HepG2 (cell line): Measurements from ENCODE around the gene ATP6V0A1. TPM values are rescaled to one million over a fixed set of nuclear protein-coding genes. Genes with fewer than 3 reads are reported as not detected.
A peak's percentile ranks its signal among the peaks of the same experiment; 100 is the strongest.

ENCODE experiments used
- ARHGAP35 ChIP-seq: sonication (generic); formaldehyde crosslinking; IDR thresholded peaks from 2 replicates; pipeline ENCODE4 v1.9.0; 2022; ENCODE audit warnings: mild to moderate bottlenecking, inconsistent platforms, moderate library complexity, missing genetic modification reagents, borderline replicate concordance
- GTF2F1 ChIP-seq: fragments of 150-350 bp; IDR thresholded peaks from 2 replicates; pipeline ENCODE4 v1.6.1; 2014; ENCODE audit warnings: low read length
- NCOA5 ChIP-seq: sonication (generic); formaldehyde crosslinking; IDR thresholded peaks from 2 replicates; pipeline ENCODE4 v1.4.0; 2020; ENCODE audit warnings: missing genetic modification reagents
- PCBP2 ChIP-seq: fragments of 200-400 bp; formaldehyde crosslinking; optimal IDR thresholded peaks from 2 replicates; pipeline ENCODE3; 2018; ENCODE audit warnings: low read length, low read depth; ENCODE audit not compliant: poor library complexity, severe bottlenecking
- TCF12 ChIP-seq, 2 experiments: fragments of 450-650 bp in 1 of 2; sonication (generic) in 1 of 2; formaldehyde crosslinking in 1 of 2; IDR thresholded peaks; 2 replicates each; pipeline versions ENCODE4 v1.6.1 to v1.8.0; 2017 to 2022; ENCODE audit warnings: antibody characterized with exemption in 1 of 2, mild to moderate bottlenecking in 1 of 2, missing genetic modification reagents in 1 of 2, moderate library complexity in 1 of 2
- TIGD3 ChIP-seq: sonication (generic); formaldehyde crosslinking; IDR thresholded peaks from 2 replicates; pipeline ENCODE4 v1.5.1; 2020; ENCODE audit warnings: mild to moderate bottlenecking, missing genetic modification reagents, borderline replicate concordance
- ZBTB21 ChIP-seq: sonication (generic); formaldehyde crosslinking; IDR thresholded peaks from 2 replicates; pipeline ENCODE4 v1.4.0; 2020; ENCODE audit warnings: missing genetic modification reagents
- ZBTB26 ChIP-seq: IDR thresholded peaks from 2 replicates; pipeline ENCODE4 v1.6.1; 2016; ENCODE audit warnings: missing compliant biosample characterization, missing genetic modification reagents, borderline replicate concordance
- ZBTB34 ChIP-seq: sonication (generic); formaldehyde crosslinking; IDR thresholded peaks from 2 replicates; pipeline ENCODE4 v1.8.0; 2022; ENCODE audit warnings: mild to moderate bottlenecking, missing genetic modification reagents
- ZBTB7B ChIP-seq: sonication (generic); formaldehyde crosslinking; IDR thresholded peaks from 2 replicates; pipeline ENCODE4 v1.4.0; 2020; ENCODE audit warnings: missing genetic modification reagents
- ZNF569 ChIP-seq: sonication (generic); formaldehyde crosslinking; IDR thresholded peaks from 2 replicates; pipeline ENCODE4 v1.5.0; 2020; ENCODE audit warnings: mild to moderate bottlenecking, missing genetic modification reagents, moderate library complexity, borderline replicate concordance
- ZNF749 ChIP-seq: sonication (generic); formaldehyde crosslinking; IDR thresholded peaks from 2 replicates; pipeline ENCODE4 v1.8.0; 2022; ENCODE audit warnings: mild to moderate bottlenecking, missing genetic modification reagents, moderate library complexity, borderline replicate concordance
- polyA plus RNA-seq, 8 experiments: library from polyadenylated mRNA; depleted of rRNA in 3 of 8; stranded (reverse) in 7 of 8; unstranded in 1 of 8; fragments of >200 nt; fragmentation: Illumina TruSeq in 4 of 8; extraction: Trizol in 4 of 8; gene quantifications; 2 replicates each; pipeline versions ENCODE4 v1.2.1 to v1.2.3, GENCODE V29; 2011 to 2016; ENCODE audit warnings: low read depth in 4 of 8, missing spikeins in 1 of 8, mixed read lengths in 1 of 8; ENCODE audit not compliant: insufficient read depth in 1 of 8
- total RNA-seq, 5 experiments: library from RNA; depleted of rRNA; stranded (reverse); fragments of >200 nt; fragmentation: Illumina TruSeq; extraction: Trizol; gene quantifications; 2 replicates each; pipeline ENCODE4 v1.2.3, GENCODE V29; 2016; ENCODE audit warnings: low read depth in 1 of 5
- TF ChIP-seq, protein P1 (sequence below): sonication (generic); formaldehyde crosslinking; conservative IDR thresholded peaks from 2 replicates; pipeline ENCODE4 v1.4.0; 2020; ENCODE audit warnings: mild to moderate bottlenecking, missing genetic modification reagents, moderate library complexity
- TF ChIP-seq, protein P2 (sequence below): sonication (generic); formaldehyde crosslinking; IDR thresholded peaks from 2 replicates; pipeline ENCODE4 v1.4.0; 2020; ENCODE audit warnings: mild to moderate bottlenecking, missing genetic modification reagents

The ATP6V0A1 gene
- total and polyA plus RNA-seq, 2 of the 13 experiments (the other 11 are each of a cell fraction or from before 2014, with no cell fraction given): 27.9 to 54.1 TPM

- no peak for TF ChIP-seq ZBTB26
- no peak for TF ChIP-seq ZBTB21 (CRISPR knock-in tag)
- TF ChIP-seq, protein P1, sequence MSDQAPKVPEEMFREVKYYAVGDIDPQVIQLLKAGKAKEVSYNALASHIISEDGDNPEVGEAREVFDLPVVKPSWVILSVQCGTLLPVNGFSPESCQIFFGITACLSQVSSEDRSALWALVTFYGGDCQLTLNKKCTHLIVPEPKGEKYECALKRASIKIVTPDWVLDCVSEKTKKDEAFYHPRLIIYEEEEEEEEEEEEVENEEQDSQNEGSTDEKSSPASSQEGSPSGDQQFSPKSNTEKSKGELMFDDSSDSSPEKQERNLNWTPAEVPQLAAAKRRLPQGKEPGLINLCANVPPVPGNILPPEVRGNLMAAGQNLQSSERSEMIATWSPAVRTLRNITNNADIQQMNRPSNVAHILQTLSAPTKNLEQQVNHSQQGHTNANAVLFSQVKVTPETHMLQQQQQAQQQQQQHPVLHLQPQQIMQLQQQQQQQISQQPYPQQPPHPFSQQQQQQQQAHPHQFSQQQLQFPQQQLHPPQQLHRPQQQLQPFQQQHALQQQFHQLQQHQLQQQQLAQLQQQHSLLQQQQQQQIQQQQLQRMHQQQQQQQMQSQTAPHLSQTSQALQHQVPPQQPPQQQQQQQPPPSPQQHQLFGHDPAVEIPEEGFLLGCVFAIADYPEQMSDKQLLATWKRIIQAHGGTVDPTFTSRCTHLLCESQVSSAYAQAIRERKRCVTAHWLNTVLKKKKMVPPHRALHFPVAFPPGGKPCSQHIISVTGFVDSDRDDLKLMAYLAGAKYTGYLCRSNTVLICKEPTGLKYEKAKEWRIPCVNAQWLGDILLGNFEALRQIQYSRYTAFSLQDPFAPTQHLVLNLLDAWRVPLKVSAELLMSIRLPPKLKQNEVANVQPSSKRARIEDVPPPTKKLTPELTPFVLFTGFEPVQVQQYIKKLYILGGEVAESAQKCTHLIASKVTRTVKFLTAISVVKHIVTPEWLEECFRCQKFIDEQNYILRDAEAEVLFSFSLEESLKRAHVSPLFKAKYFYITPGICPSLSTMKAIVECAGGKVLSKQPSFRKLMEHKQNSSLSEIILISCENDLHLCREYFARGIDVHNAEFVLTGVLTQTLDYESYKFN (CRISPR knock-in tag): peak; percentile 90
- no peak for TF ChIP-seq TIGD3
- TF ChIP-seq ZBTB7B: peak; percentile 47; the same call in 1 of the 2 replicates
- no peak for TF ChIP-seq TCF12 (IDR thresholded peaks at IDR 0.05)
- TF ChIP-seq TCF12 (CRISPR knock-in tag; IDR thresholded peaks at IDR 0.05): no peak
- TF ChIP-seq NCOA5 (CRISPR knock-in tag): no peak
- TF ChIP-seq, protein P2, sequence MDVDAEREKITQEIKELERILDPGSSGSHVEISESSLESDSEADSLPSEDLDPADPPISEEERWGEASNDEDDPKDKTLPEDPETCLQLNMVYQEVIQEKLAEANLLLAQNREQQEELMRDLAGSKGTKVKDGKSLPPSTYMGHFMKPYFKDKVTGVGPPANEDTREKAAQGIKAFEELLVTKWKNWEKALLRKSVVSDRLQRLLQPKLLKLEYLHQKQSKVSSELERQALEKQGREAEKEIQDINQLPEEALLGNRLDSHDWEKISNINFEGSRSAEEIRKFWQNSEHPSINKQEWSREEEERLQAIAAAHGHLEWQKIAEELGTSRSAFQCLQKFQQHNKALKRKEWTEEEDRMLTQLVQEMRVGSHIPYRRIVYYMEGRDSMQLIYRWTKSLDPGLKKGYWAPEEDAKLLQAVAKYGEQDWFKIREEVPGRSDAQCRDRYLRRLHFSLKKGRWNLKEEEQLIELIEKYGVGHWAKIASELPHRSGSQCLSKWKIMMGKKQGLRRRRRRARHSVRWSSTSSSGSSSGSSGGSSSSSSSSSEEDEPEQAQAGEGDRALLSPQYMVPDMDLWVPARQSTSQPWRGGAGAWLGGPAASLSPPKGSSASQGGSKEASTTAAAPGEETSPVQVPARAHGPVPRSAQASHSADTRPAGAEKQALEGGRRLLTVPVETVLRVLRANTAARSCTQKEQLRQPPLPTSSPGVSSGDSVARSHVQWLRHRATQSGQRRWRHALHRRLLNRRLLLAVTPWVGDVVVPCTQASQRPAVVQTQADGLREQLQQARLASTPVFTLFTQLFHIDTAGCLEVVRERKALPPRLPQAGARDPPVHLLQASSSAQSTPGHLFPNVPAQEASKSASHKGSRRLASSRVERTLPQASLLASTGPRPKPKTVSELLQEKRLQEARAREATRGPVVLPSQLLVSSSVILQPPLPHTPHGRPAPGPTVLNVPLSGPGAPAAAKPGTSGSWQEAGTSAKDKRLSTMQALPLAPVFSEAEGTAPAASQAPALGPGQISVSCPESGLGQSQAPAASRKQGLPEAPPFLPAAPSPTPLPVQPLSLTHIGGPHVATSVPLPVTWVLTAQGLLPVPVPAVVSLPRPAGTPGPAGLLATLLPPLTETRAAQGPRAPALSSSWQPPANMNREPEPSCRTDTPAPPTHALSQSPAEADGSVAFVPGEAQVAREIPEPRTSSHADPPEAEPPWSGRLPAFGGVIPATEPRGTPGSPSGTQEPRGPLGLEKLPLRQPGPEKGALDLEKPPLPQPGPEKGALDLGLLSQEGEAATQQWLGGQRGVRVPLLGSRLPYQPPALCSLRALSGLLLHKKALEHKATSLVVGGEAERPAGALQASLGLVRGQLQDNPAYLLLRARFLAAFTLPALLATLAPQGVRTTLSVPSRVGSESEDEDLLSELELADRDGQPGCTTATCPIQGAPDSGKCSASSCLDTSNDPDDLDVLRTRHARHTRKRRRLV (CRISPR knock-in tag): no peak
- TF ChIP-seq ZBTB34: no peak
- TF ChIP-seq ARHGAP35: no peak
- no peak for TF ChIP-seq ZNF569 (CRISPR knock-in tag)
- TF ChIP-seq GTF2F1: no peak
- no peak for TF ChIP-seq ZNF749 (CRISPR knock-in tag)
- no peak for TF ChIP-seq PCBP2
Observed at GRCh38 chr17:42441371-42442195, 17.1 kb upstream of the ATP6V0A1 start (continued).
